ENCODE results near the gene TEX11.
"Not testable (repeated sequence)": the region's sequence is repeated elsewhere in the genome, so short reads cannot be mapped to it uniquely, and the experiment has no call there.

DNA sequence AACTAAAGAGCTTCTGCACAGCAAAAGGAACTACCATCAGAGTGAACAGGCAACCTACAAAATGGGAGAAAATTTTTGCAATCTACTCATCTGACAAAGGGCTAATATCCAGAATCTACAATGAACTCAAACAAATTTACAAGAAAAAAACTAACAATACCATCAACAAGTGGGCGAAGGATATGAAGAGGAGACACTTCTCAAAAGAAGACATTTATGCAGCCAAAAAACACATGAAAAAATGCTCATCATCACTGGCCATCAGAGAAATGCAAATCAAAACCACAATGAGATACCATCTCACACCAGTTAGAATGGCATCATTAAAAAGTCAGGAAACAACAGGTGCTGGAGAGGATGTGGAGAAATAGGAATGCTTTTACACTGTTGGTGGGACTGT lies 64.9 kb downstream of the TEX11 start:
- TF ChIP-seq, protein P1, sequence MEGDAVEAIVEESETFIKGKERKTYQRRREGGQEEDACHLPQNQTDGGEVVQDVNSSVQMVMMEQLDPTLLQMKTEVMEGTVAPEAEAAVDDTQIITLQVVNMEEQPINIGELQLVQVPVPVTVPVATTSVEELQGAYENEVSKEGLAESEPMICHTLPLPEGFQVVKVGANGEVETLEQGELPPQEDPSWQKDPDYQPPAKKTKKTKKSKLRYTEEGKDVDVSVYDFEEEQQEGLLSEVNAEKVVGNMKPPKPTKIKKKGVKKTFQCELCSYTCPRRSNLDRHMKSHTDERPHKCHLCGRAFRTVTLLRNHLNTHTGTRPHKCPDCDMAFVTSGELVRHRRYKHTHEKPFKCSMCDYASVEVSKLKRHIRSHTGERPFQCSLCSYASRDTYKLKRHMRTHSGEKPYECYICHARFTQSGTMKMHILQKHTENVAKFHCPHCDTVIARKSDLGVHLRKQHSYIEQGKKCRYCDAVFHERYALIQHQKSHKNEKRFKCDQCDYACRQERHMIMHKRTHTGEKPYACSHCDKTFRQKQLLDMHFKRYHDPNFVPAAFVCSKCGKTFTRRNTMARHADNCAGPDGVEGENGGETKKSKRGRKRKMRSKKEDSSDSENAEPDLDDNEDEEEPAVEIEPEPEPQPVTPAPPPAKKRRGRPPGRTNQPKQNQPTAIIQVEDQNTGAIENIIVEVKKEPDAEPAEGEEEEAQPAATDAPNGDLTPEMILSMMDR (conservative IDR thresholded peaks at IDR 0.05; ENCODE audit: low read depth in 2 of 2) = not testable (repeated sequence)
- TF ChIP-seq CREB1 (CRISPR knock-in tag; IDR thresholded peaks at IDR 0.05; ENCODE audit: low read depth); EZH2phosphoT487 (IDR thresholded peaks at IDR 0.05; ENCODE audit: unreplicated experiment); EZH2 (IDR thresholded peaks at IDR 0.05; ENCODE audit: low read depth, unreplicated experiment); ZNF331 (CRISPR knock-in tag; IDR thresholded peaks at IDR 0.05; ENCODE audit: low read depth); NANOG (IDR thresholded peaks at IDR 0.05; ENCODE audit: borderline replicate concordance): not testable (repeated sequence)
- TF ChIP-seq, protein P2, sequence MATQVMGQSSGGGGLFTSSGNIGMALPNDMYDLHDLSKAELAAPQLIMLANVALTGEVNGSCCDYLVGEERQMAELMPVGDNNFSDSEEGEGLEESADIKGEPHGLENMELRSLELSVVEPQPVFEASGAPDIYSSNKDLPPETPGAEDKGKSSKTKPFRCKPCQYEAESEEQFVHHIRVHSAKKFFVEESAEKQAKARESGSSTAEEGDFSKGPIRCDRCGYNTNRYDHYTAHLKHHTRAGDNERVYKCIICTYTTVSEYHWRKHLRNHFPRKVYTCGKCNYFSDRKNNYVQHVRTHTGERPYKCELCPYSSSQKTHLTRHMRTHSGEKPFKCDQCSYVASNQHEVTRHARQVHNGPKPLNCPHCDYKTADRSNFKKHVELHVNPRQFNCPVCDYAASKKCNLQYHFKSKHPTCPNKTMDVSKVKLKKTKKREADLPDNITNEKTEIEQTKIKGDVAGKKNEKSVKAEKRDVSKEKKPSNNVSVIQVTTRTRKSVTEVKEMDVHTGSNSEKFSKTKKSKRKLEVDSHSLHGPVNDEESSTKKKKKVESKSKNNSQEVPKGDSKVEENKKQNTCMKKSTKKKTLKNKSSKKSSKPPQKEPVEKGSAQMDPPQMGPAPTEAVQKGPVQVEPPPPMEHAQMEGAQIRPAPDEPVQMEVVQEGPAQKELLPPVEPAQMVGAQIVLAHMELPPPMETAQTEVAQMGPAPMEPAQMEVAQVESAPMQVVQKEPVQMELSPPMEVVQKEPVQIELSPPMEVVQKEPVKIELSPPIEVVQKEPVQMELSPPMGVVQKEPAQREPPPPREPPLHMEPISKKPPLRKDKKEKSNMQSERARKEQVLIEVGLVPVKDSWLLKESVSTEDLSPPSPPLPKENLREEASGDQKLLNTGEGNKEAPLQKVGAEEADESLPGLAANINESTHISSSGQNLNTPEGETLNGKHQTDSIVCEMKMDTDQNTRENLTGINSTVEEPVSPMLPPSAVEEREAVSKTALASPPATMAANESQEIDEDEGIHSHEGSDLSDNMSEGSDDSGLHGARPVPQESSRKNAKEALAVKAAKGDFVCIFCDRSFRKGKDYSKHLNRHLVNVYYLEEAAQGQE (IDR thresholded peaks at IDR 0.05; ENCODE audit: unreplicated experiment) = not testable (repeated sequence)
- TF ChIP-seq, protein P3, sequence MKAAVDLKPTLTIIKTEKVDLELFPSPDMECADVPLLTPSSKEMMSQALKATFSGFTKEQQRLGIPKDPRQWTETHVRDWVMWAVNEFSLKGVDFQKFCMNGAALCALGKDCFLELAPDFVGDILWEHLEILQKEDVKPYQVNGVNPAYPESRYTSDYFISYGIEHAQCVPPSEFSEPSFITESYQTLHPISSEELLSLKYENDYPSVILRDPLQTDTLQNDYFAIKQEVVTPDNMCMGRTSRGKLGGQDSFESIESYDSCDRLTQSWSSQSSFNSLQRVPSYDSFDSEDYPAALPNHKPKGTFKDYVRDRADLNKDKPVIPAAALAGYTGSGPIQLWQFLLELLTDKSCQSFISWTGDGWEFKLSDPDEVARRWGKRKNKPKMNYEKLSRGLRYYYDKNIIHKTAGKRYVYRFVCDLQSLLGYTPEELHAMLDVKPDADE (IDR thresholded peaks at IDR 0.05) = not testable (repeated sequence)
